Smooth muscle cell (in vitro differentiated cells): Measurements from ENCODE around the gene PPP1R3G. TPM values are rescaled to one million over a fixed set of nuclear protein-coding genes. Genes with fewer than 3 reads are reported as not detected.

Experiments
- DNase-seq: peaks from one replicate; lab custom pipeline; 2025; ENCODE audit not compliant: unreplicated experiment; lab: John Stamatoyannopoulos, UW
- H2AFZ ChIP-seq: fragments of 200-600 bp; sonication (generic); 2 replicates; pipeline ENCODE4 v1.6.0; 2016; ENCODE audit warnings: antibody characterized with exemption, low read depth, mild to moderate bottlenecking
- H3F3A ChIP-seq: fragments of 200-600 bp; sonication (generic); 2 replicates; pipeline ENCODE4 v1.6.0; 2017; ENCODE audit warnings: antibody characterized with exemption, low read depth
- H3K27ac ChIP-seq: fragments of 200-600 bp; sonication (generic); 2 replicates; pipeline ENCODE4 v1.5.1; 2016; ENCODE audit warnings: low read depth, mild to moderate bottlenecking
- H3K27me3 ChIP-seq: fragments of 200-600 bp; sonication (generic); 2 replicates; pipeline ENCODE4 v1.6.1; 2016; ENCODE audit warnings: low read depth, mild to moderate bottlenecking
- H3K36me3 ChIP-seq: fragments of 200-600 bp; sonication (generic); 2 replicates; pipeline ENCODE4 v1.5.1; 2016; ENCODE audit warnings: low read depth
- H3K4me1 ChIP-seq: fragments of 200-600 bp; sonication (generic); 2 replicates; pipeline ENCODE4 v1.5.1; 2016; ENCODE audit warnings: low read depth
- H3K4me2 ChIP-seq: fragments of 200-600 bp; sonication (generic); 2 replicates; pipeline ENCODE4 v1.6.0; 2016; ENCODE audit warnings: mild to moderate bottlenecking
- H3K4me3 ChIP-seq: fragments of 200-600 bp; sonication (generic); 2 replicates; pipeline ENCODE4 v1.5.1; 2016; ENCODE audit warnings: mild to moderate bottlenecking
- H3K79me2 ChIP-seq: fragments of 200-600 bp; sonication (generic); 2 replicates; pipeline ENCODE4 v1.6.0; 2016; ENCODE audit warnings: low read depth, mild to moderate bottlenecking
- H3K9ac ChIP-seq: fragments of 200-600 bp; sonication (generic); 2 replicates; pipeline ENCODE4 v1.6.0; 2016; ENCODE audit warnings: low read depth
- H3K9me3 ChIP-seq: fragments of 200-600 bp; sonication (generic); replicated peaks from 2 replicates; pipeline ENCODE4 v1.5.1; 2016; ENCODE audit warnings: low read depth
- H4K20me1 ChIP-seq: fragments of 200-600 bp; sonication (generic); 2 replicates; pipeline ENCODE4 v1.6.0; 2016; ENCODE audit warnings: low read depth
- WGBS: methylation state at CpG from one replicate; pipeline ENCODE4 v1.1.7; 2016; ENCODE audit warnings: low lambda C conversion rate; 5-methylcytosine and 5-hydroxymethylcytosine counted together
- polyA plus RNA-seq: library from polyadenylated mRNA; unstranded; fragments of >200 nt; fragmentation: Nextera tagmentation; extraction: Ambion mirVana; gene quantifications from 2 replicates; pipeline ENCODE4 v1.2.1, GENCODE V29; 2016
- total RNA-seq: library from RNA; depleted of rRNA; stranded (reverse); fragments of >200 nt; gene quantifications from 2 replicates; pipeline ENCODE4 v1.2.3, GENCODE V29; 2014
- TF ChIP-seq, protein P1 (sequence below): fragments of 200-600 bp; sonication (generic); IDR thresholded peaks from 2 replicates; pipeline ENCODE4 v1.5.1; 2017; ENCODE audit warnings: borderline replicate concordance, mild to moderate bottlenecking, antibody characterized with exemption; ENCODE audit not compliant: insufficient read depth, poor library complexity, severe bottlenecking

The PPP1R3G gene
- total and polyA plus RNA-seq, 2 experiments from 2014 or later, result 0.63 to 1.4 TPM

DNA sequence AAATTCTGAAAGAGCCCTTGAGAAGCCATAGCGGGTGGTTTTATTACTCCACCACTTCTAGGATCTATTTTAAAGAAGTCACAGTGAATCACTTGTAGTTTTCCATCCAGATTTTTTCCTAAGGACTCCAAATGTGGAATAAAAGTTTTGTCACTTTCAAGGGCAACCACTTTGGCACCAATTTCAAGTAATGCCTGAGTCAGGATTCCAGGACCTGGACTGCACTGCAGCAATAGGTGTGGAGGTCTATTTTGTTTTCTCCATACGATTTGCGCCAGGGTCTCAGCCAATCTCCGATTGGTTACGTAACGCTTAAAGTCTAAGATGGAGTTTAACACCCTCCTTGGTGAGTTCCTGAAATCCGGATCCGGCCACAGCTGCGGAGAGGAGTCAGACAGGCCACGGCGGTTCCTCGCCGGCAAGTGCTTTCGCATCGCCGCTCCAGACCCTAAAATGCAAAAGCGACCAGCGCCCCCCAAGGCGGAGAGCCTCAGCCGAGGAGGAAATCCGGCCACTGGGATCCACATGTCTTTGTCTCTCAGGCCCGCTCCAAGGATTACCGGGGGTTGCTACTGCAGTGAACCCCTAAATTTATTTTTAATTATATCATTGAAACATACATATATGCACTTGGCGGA lies 18.6 kb upstream of the PPP1R3G start:
- Histone ChIP-seq H3K4me2 (no peak overlapping the region), H3K79me2 (no peaks in the 10 kb centered on the region), H2AFZ (no peak overlapping the region), H3K4me1 (no peaks in the 10 kb centered on the region), H3K27me3 (no peaks in the 10 kb centered on the region), H3K9me3 (no peaks in the 10 kb centered on the region), H4K20me1 (no peaks in the 10 kb centered on the region), H3K36me3 (no peaks in the 10 kb centered on the region), H3K9ac (no peak overlapping the region), H3K27ac (no peak overlapping the region), H3K4me3 (no peak overlapping the region), H3F3A (no peaks in the 10 kb centered on the region)
- no peak for DNase-seq
- TF ChIP-seq, protein P1, sequence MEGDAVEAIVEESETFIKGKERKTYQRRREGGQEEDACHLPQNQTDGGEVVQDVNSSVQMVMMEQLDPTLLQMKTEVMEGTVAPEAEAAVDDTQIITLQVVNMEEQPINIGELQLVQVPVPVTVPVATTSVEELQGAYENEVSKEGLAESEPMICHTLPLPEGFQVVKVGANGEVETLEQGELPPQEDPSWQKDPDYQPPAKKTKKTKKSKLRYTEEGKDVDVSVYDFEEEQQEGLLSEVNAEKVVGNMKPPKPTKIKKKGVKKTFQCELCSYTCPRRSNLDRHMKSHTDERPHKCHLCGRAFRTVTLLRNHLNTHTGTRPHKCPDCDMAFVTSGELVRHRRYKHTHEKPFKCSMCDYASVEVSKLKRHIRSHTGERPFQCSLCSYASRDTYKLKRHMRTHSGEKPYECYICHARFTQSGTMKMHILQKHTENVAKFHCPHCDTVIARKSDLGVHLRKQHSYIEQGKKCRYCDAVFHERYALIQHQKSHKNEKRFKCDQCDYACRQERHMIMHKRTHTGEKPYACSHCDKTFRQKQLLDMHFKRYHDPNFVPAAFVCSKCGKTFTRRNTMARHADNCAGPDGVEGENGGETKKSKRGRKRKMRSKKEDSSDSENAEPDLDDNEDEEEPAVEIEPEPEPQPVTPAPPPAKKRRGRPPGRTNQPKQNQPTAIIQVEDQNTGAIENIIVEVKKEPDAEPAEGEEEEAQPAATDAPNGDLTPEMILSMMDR, result no peak
- 90% methylated on average over 24 of the region's 24 CpGs for WGBS

DNA sequence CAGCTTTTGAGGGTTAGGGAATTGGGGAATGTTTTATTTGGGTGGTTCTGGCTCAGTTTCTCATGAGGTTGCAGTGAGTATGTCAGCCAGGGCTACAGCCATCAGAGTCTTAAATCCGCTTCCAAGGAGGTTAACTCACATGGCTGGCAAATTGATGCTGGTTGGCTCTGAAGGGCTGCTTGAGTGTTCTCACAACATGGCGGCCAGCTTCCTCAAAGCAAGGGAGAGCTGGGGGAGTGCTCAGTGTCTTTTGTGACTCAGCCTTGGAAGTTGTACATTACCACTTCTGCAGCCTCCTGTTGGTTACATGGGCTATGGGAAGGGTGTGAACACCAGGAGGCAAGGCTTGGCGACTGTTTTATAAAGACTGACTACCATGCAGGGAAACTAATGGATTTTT lies 17.8 kb upstream of the PPP1R3G start:
- Histone ChIP-seq H3K4me1 (no peaks in the 10 kb centered on the region), H3K27ac (no peak overlapping the region), H3F3A (no peaks in the 10 kb centered on the region), H2AFZ (no peak overlapping the region), H4K20me1 (no peaks in the 10 kb centered on the region), H3K36me3 (no peaks in the 10 kb centered on the region), H3K27me3 (no peaks in the 10 kb centered on the region), H3K4me3 (no peak overlapping the region), H3K79me2 (no peaks in the 10 kb centered on the region), H3K9ac (no peak overlapping the region), H3K9me3 (no peaks in the 10 kb centered on the region), H3K4me2 (no peak overlapping the region)
- no peak for DNase-seq
- TF ChIP-seq, protein P1, result no peak
- 97% methylated on average over 3 of the region's 3 CpGs for WGBS

DNA sequence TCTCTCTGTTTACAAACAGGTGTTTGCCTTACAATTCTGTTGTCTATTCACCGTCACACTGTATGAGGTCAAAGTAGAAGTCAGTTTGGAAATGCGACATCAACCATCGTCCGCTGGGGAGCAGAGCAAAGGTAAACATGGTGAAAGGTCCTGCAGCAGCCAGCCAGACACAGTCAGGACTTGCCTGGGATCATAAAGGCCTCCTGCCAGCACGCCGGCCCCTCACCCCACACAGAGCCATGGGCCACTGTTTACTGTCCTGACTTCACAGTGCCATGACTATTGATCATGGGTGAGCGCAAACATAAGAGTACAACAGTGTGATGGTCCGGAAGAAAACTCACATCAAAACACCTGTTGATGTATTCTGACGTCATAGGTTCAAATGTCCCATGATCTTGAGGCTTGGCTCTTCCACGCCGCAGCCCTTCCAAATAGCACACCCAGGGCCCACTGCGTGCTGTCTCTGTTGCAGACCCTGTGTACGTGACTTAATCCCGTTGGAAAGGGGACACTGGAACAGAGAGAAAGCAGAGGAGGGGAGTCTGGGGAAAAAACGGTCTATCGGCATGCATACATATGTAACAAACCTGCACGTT lies 16.9 kb upstream of the PPP1R3G start:
- H3K27me3 ChIP-seq, result no peaks in the 10 kb centered on the region
- no peak overlapping the region for H3K4me2 ChIP-seq
- no peak overlapping the region for H2AFZ ChIP-seq
- no peaks in the 10 kb centered on the region for H4K20me1 ChIP-seq
- no peaks in the 10 kb centered on the region for H3K79me2 ChIP-seq
- no peaks in the 10 kb centered on the region for H3K4me1 ChIP-seq
- no peaks in the 10 kb centered on the region for H3K9me3 ChIP-seq
- WGBS, result 94% methylated on average over 17 of the region's 17 CpGs
- H3K36me3 ChIP-seq, result no peaks in the 10 kb centered on the region
- TF ChIP-seq, protein P1, result no peak
- no peak overlapping the region for H3K9ac ChIP-seq
- DNase-seq, result no peak
- no peak overlapping the region for H3K4me3 ChIP-seq
- H3F3A ChIP-seq, result no peaks in the 10 kb centered on the region
- no peak overlapping the region for H3K27ac ChIP-seq

DNA sequence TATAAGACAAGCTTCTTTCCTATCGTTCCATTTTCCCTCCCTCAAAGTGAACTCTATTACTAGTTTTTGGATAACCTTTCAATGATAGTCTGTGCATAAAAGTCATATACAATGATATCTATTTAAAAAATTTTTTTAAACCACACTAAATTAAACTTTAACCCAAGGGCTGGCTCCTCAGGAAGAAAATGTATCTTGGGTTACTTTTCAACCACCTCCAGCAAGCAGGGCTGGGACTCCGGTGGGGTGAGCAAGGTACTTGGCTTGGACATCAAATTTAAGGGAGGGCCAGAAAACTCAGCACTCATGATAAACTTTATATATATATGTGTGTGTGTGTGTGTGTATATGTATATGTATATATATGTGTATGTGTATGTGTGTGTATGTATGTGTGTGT lies 13.9 kb upstream of the PPP1R3G start:
- Histone ChIP-seq H3K27me3 (no peaks in the 10 kb centered on the region), H3K9me3 (no peaks in the 10 kb centered on the region), H3K9ac (no peak overlapping the region), H3K36me3 (no peaks in the 10 kb centered on the region), H4K20me1 (no peaks in the 10 kb centered on the region), H2AFZ (no peak overlapping the region), H3K4me3 (no peak overlapping the region), H3K27ac (no peak overlapping the region), H3F3A (no peaks in the 10 kb centered on the region), H3K4me1 (no peaks in the 10 kb centered on the region), H3K4me2 (no peak overlapping the region), H3K79me2 (no peaks in the 10 kb centered on the region)
- 98% methylated on average over 2 of the region's 2 CpGs for WGBS
- DNase-seq, result no peak
- TF ChIP-seq, protein P1, result no peak
